Measurements from ENCODE around the gene ATOSB.

DNA sequence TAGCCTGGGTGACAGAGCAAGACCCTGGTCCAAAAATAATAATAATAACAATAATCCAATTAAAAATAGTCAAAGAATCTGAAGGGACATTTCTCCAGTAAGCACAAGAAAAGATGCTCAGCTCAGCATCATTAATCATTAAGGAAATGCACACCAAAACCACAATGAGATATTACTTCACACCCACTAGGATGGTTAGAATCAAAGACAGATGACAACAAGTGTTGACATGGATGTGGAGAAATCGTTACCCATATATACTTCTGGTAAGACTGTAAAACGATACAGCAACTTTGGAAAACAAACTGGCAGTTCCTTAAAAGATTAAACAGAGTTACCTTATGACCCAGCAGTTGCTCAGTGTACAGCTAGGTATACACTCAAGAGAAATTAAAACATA, 30.6 kb downstream of the ATOSB start:
- TF ChIP-seq SIN3A (IDR thresholded peaks at IDR 0.05; ENCODE audit: borderline replicate concordance in 2 of 2, control insufficient read depth in 1 of 2, low read depth in 2 of 2, low read length in 2 of 2) (no peak), ARID2 (IDR thresholded peaks at IDR 0.05) (no peak), VEZF1 (CRISPR knock-in tag; IDR thresholded peaks at IDR 0.05) (no peak), E2F1 (CRISPR knock-in tag; IDR thresholded peaks at IDR 0.05) (no peak), ZNF764 (CRISPR knock-in tag; IDR thresholded peaks at IDR 0.05; ENCODE audit: low read depth) (no peak), RBM39 (optimal IDR thresholded peaks at IDR 0.05; ENCODE audit: low read depth, low read length) (no peak), PHF8 (IDR thresholded peaks at IDR 0.05; ENCODE audit: borderline replicate concordance, low read length) (no peak), ZFP36 (IDR thresholded peaks at IDR 0.05; ENCODE audit: low read depth, low read length, partially characterized antibody) (no peak)
- TF ChIP-seq, protein P1, sequence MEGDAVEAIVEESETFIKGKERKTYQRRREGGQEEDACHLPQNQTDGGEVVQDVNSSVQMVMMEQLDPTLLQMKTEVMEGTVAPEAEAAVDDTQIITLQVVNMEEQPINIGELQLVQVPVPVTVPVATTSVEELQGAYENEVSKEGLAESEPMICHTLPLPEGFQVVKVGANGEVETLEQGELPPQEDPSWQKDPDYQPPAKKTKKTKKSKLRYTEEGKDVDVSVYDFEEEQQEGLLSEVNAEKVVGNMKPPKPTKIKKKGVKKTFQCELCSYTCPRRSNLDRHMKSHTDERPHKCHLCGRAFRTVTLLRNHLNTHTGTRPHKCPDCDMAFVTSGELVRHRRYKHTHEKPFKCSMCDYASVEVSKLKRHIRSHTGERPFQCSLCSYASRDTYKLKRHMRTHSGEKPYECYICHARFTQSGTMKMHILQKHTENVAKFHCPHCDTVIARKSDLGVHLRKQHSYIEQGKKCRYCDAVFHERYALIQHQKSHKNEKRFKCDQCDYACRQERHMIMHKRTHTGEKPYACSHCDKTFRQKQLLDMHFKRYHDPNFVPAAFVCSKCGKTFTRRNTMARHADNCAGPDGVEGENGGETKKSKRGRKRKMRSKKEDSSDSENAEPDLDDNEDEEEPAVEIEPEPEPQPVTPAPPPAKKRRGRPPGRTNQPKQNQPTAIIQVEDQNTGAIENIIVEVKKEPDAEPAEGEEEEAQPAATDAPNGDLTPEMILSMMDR (IDR thresholded peaks at IDR 0.05 in 2 of 3, conservative IDR thresholded peaks at IDR 0.05 in 1 of 3; ENCODE audit: insufficient read depth in 2 of 3, low read depth in 1 of 3, low read length in 3 of 3): no peak
